Activated naive CD4-positive, alpha-beta T cell (primary cell): Measurements from ENCODE around the gene CIB4.

Experiments
- DNase-seq, 4 experiments: peaks; one replicate each; lab custom pipeline; 2025; lab: John Stamatoyannopoulos, UW

Gene CIB4

DNA sequence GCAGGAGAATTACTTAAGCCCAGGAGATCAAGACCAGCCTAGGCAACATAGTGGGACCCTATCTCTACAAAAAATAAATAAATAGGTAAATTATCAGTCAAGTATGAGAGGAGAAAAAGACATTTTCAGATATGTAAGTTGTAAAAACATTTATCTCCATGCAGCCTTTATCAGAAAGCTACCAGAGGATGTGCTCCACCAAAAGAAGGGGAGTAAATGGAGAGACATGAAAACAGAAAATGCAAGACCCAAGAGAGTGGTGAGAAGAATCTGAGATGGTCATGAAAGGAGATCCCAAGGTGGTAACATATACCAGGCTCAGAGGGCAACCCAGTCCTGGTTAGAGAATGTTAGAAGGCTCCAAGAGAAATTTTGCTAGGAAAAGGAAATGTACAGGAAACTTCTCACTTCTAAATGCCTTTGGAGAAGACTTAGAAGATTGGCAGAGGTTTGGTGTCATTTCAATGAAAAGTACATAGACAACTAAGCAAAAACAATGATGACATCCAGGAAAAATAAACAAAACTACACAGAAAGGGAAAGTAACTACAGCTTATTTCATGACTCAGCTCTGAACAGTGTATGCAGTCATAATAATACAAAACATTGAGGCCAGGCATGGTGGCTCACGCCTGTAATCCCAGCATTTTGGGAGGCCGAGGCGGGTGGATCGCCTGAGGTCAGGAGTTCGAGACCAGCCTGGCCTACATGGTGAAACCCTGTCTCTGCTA lies 19.5 kb downstream of the CIB4 start:
- no peak for DNase-seq

DNA sequence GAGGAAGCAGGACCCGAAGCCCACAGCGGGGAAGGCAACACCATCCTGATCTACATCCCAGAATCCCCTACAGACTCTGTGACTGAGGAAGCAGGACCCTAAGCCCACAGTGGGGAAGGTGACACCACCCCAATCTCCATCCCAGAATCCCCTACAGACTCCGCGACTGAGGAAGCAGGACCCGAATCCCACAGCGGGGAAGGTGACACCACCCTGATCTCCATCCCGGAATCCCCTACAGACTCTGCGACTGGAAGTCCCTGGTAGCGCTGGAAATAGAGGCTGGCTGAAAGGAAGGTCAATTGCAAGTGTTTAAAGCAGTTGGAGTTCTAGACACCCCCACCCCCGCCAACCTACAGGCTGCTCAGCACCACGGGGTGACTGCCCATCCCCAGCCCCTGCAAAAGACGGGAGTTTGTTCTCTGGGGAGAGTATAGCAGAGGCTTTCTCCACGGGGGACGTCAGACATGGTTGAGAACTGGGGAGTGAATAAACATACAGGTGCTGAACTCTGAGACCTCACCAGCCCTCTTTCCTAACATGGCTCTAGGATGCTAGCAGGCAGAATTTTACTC lies 21.0 kb downstream of the CIB4 start:
- DNase-seq, result no peak

DNA sequence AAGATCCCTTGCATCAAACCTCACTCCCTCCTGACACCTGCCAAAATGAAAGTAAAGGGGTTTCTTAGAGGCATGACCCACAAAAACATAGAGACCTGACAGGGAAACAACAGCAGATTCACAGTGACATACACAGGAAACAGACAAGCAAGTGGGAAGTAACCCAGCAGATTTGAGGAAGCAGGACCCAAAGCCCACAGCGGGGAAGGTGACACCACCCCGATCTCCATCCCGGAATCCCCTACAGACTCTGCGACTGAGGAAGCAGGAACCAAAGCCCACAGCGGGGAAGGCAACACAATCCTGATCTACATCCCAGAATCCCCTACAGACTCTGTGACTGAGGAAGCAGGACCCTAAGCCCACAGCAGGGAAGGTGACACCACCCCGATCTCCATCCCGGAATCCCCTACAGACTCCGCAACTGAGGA lies 21.6 kb downstream of the CIB4 start:
- no peak for DNase-seq

DNA sequence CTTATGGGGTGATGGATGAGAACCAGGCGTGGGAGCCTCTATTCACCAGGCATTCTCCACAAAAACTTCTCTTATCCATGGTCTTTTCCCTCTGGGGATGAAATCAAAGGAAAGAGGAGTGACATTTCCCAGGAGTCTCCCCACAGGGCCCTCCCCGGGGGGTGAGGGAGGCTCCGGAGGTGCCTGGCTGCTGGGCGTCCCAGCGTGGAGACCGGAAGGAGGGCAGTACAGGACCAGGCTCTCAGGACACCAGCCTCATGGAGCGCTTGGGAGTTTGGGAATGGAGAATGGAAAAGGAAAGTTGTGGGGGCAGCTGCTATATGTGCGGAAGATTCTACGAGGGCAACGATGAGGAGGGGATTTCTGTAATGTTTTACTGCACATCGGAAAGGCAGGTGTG lies 22.1 kb downstream of the CIB4 start:
- no peak for DNase-seq

DNA sequence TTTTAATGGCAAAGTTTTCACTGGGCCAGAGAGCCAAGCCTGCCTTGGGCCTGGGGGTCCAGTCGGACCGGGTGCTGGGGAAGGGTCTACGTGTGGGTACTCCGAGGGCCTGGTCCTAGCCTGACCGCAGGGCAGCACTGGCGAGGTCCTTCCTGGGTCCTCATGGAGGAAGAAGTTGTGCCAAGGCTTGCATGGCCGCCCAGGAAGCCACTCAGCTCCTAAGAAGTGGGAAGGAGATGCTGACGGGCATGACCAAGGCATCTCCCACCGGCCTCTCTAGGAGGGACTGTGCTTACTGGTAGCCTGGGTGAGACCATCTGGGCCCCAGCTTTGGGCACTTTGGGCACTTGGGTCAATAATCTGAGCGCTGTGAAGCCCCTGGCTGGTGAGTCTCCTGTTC lies 22.6 kb downstream of the CIB4 start:
- no peak for DNase-seq

DNA sequence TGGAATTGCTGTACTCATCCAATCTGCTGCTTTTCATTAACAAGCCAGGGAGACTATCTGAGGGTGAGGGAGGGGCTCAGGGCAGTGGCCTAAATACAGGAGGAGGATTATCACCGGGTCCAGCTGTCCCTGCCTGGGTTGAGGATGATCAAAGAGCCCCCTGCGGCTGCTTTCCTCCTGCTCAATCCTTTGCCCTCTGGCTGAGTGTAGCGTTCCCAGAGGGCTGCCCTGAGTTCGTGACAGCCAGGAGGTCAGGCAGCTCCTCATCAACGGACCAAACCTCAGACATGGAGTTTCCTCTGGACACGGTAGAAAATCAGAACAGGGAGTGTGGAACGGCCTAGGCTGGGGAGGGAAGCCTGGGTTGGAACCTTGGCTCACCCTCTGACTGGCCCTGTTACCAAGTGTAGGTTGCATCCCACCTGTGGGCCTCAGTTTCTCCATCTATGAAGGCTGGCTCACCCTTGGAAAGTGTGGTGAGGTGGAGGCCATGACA lies 23.5 kb downstream of the CIB4 start:
- no peak for DNase-seq

DNA sequence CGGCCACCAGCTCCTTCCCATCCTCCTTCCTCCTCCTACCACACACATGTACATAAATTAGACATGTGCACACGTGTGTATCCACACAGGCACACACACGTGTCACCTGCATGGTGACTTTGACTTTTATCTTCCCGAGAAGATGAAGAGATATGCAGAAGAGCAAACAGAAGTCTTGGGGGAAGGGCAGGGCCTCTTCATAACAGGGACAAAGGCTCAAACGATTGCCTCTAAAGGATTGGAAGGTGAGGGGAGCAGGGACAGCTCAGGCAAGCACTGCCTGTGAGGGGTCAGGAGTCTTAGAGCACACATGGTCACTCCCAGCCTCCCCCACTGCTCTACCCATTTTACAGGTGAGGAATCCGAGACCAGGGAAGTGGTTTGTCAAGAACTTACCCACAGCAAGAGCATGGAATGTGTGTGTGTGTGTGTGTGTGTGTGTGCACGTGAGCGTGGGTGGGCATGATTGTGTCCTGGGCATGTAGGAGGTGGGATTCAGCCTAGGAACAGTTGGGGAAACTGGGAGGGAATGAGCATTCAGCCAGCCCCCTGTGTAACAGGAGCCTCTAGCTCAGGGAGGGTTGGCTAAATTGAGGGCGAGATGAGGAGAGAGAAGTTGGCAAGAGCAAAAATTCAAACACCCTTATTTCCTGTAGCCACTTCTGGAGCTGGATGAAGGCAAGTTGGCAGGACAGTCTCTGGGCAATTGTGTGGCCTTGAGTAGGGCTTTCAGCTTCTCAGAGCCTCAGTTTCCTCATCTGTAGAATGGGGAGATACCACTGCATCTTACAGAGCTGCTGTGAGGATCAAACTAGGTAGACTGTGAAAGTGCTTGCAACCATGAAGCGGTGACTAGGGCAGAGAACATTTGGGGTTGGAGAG lies 24.2 kb downstream of the CIB4 start:
- no peak for DNase-seq

DNA sequence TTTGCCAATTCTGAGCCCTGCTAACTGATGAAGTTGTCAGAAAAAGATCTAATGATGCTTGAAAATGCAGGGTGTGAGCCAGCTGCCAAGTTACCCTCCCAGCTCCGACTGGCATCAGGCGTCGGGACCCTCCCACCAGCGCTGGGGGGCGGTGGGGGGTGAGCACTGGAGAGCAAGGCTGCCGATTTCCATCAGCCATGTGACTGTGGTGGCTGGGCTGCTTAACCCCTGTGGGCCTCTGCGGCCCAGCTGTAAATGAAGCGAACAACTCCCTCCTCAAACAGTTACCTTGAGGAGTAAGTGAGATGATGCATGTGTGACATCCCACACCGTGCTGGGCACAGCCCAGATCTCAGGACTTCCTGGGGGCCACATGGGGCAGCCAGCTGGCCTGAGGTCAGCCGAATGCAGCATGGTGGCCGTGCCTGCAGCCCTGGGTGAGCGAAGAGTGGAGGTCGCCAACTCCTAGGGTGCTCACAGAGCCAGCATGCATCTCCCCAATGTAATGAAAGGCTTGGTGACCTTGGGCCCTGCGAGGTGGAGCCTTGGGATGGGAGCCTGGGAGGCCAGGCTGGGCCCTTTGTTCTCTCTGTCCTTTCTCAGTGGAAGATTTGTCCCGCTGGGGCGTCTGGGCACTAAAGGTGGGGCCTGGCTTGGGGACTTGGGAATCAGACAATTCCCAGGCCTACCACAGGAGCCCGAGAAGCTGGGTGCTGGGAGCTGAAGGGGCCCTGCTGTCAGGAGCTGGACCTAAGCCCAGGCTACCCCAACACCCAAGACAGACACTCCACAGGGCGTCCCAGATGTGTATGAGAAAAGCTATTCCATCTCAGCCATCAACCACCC lies 25.1 kb downstream of the CIB4 start:
- no peak for DNase-seq

DNA sequence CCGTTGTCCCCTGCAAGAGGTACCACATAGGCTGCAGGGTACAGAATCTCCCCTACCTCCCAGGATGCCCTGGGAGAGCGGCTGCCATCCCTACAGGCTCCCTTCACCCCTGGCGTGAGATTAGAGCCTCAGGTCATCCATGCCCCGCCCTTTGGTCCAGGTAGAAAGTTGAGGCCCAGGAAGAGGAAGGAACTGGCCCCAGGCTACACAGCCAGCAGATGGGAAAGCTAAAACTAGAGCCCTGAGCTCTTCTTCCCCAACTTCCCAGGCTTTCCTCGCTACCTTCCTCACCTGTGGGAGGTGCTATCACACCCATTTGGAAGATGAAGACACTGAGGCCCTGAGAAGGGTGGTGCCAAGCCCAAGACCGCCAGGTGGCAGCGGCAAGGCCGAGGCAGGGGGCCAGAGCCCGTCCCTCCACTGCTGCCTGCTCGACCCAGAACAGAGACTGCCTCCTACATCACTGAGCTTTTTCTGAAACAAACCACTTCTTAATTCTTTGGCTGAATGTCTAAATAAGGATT lies 25.8 kb downstream of the CIB4 start:
- no peak for DNase-seq

DNA sequence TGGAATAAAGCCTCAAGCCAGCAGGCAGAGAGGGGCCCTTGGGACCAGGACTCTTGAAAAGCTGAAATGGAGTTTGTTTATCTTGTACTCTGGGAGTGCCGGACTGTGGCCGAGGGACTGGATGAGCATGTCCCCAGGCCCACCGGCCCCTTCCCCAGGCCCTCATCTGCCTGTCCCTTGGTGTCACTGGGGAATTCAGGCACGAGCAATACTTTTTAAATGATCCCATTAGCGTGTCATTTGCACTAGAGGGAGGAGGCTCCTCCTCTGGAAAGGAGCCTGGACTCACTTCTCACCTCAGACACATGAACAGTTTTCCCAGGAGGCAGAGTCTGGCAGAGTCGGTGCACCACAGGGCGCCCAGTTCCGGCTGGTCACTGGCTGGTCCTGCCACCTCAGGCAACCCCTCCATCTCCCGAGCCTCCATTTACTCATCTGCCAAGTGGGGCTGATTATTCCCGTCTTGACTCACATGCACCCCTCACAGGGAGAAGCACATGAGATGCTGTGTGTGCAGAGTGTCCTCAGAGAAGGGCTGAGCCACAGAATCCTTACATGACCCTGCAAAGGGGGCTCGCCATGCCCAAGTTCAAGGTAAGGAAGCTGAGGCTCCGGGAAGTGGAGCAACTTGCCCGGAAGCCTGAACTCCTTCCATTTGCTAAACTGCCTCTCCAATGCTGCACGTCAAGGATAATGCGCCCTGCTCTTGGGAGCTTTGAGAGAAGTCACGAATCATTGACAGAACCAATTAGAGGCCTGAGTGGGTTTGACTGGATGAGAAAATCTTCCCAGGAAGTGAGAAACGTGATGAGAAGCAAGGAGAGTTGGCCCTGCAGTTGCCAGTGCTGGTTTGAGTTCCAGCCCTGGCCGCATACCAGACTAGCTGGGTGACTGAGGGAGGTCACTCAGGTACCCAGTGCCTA lies 26.7 kb downstream of the CIB4 start:
- no peak for DNase-seq

DNA sequence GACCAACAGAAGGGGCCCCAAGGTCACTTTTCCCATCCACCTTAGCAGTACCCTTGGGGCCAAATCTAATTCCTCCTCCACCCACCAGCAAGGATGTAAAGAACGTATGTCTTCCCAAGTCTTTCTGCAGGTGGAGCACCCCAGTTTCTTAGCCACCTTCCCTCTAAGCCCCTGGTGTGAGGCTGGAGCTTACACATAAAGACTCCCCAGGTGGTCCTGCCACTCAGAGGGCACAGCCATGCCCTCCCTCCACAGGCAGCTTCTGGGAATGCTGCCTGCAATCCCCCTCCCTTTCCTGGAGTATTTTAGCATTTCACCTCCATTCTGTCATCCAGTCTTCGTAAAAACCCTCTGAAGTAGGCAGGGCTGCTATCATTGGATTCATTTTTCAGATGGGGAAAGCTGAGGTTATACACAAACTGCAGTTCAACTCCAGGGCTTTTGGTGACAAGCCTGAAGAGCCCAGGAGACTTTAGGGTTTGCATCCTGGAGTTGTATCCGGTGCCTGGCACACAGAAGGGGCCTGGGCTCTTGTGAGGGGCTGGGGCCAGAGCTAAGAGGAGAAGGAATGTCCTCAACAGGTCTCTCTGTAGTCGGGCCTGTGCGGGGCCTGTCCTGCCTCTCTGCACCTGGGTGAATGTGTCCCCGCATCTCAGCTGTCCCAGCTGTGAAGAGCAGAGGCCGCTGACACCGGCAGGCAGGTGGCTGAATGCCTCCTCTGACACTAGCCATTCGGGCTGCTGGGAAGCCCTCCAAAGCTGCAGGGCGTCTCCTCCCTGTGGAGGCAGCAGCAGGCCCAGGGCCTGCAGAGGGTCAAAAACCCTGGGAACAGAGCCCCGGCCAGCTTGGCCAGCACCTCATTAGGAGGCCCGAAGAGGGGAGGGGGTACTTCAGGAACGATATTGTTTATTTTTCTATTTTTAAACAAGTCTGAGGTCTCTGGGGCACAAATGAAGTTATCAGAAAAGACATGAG lies 27.6 kb downstream of the CIB4 start:
- DNase-seq, result no peak

DNA sequence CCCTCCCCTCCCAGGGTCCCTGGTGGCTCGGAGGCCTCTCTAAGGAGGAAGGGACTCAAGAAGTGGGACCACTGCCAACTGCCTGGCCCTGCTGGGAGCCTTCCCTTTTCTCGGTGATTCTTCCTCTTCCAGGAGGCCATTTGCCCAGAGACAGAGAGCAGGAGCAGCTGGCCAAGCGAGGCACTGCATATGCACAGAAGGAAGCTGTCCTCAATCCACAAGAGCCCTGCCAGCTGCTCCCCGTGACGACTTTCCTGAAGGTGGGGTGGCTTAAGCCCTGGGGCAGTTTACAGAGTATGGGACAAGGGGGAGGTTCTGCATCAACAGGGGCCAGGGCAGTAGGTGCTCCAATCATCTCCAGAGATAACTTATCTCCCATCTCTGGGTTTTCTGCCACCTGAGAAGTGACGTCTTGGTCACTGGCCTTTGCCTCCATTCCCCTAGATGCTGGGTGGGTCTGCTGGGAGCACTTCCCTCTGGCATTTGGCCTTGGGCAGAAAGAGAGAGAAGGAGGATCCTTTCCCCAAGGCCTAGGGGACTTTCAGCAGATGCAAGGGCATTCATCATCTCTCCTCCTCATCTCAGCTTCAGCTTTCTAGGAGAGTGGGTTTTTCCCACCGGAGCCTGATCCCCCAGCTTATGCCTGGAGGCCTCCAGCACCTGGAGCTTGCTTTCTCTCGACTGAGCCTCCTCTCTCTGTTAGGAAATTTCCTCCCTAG lies 28.5 kb downstream of the CIB4 start:
- DNase-seq, result no peak

DNA sequence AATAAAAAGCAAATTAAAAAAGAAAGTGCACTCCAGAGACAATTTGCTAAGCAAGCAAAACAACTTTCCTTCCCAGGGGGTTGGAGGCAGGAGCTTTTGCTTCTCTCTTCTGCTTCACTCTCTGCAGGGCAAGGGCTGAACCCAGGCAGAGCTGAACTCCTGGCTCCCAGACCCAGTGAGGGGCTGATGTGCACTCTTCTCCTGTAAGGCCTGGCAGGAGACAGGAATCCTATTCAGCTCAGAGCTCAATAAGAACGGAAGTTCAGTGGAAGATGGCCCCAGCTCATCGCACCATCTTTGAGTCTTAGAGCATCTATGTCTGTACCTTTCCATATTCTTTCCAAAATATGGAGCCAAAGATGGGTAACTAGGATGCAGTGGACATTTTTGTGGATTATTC lies 29.1 kb downstream of the CIB4 start:
- no peak for DNase-seq

DNA sequence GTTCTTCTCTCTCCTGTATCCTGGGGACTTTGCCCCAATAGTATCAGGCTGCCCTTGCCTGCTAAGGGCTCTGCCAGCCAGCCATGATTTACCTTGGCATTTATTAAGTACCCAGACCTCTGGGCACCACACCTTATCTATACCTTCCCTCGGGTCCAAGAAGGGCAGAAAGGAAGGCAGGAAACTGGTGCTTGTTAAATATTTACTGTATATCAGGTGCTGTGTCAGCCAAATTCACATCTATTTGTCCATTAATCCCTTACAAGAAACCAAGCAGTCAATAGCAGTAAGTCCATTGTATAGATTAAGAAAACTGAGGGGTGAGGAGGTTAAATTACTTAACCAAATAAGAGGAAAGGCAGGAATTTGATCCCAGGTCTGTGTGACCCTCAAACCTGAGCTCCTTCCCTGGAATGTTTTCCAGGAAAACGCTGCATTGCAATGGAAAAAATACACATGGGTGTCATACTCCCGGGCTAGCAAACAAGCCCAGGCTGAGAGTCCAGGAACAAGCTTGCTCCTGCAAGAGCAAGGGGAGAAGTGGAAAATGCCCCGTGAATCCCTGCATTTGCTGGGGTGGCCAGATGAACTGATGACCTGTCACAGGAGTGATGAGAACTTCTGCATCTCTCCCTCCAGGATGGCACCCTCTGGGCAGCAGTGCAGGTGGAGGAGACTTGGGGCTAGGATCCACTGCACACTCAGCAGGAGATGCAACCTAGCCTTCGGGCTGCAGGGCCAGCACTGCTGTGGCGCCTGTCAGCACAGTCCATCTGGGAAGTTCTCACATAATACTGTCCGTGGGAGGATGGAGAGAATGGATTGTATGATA lies 30.4 kb downstream of the CIB4 start:
- no peak for DNase-seq

DNA sequence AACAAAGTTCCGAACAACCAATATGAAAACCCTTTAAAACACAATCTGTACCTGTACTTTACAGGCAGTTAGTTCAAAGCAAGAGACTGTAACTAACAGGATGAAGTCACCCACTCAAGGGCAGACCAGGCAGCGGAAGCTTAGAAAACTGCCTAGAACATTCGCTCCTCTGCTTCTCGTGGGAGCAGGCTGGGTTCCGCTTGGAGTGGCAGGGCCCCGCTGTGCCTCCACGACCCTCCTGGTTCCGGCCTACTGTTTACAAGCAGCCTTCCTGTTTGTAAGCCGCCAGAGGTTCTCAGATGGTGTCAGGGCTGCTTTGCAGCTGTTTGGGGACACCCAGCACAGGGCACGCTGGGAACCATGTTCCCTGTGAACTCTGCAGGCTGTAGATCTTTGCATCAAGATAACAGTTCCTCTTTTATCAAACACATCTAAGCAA lies 31.3 kb downstream of the CIB4 start:
- peak in 1 of 4 experiments; percentile 7 for DNase-seq

DNA sequence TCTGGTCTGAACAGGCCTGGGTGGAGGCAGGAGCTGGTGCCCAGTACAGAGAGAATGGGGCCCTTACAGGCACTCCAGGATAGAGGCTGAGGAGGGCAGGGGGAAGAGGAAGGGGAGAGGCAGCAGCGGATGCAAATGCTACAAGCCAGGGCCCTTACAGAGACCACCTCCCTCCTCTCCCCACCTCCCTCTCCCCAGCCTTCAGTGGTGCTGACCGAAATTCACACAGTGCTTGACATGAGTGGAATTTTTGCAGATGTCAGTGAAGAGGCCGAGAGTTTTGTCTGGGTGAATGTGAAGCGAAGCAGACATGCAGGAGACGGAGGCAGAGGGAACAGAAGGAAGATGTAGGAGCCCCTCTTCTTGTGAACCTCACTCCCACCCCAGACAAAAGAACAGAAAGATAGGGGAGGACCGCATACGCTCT lies 31.9 kb downstream of the CIB4 start:
- DNase-seq, result no peak

DNA sequence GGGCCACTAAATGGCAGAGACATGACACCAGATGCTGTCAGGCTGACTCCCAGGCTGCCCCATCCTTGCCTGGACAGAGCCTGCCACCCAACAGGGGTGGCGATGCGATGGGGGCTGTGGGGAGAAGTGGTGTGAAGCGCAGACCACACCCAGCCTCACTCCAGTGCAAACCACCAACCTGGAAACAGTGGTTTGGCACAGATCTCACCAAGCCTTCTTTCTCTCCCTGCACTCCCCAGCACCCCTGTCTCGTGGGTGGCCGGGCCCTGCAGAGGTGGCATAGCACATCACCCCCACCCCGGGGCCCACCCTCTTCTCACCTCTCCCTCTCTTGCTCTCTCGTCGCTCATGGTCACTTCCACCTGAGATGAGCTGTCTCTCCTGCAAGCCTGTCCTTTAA lies 32.6 kb downstream of the CIB4 start:
- DNase-seq, result no peak

DNA sequence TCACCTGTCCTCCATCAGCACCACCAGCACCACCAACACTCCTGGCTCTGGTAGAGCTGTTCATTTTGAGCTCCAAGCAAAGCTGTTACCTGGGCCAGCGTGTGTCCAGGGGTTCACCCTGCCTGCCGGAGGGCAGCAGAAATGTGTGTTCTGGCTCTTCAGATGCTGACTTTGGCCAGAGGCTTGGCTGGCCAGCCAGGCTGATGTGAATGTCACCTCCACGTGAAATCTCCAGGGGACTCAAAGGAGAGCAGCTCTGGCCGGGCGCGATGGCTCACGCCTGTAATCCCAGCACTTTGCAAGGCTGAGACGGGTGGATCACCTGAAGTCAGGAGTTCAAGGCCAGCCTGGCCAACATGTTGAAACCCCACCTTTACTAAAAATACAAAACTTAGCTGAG lies 33.5 kb downstream of the CIB4 start:
- DNase-seq, result no peak
